OCI-LY7 (cell line): ENCODE results near the gene FKBP9.
"Not testable (repeated sequence)": the region's sequence is repeated elsewhere in the genome, so short reads cannot be mapped to it uniquely, and the experiment has no call there.

Experiments used
- CTCF ChIP-seq: fragments of 200-600 bp; sonication (generic); conservative IDR thresholded peaks from 2 replicates; pipeline ENCODE4 v1.5.1; 2014; ENCODE audit warnings: mild to moderate bottlenecking, antibody characterized with exemption, low read length, moderate library complexity, mixed read lengths
- EZH2phosphoT487 ChIP-seq: fragments of 200-600 bp; sonication (generic); IDR thresholded peaks from 2 replicates; pipeline ENCODE4 v1.6.1; 2018; ENCODE audit warnings: low read depth, borderline replicate concordance, mild to moderate bottlenecking, mixed run types, antibody characterized with exemption, low read length, moderate library complexity, mixed read lengths

- TF ChIP-seq CTCF, EZH2phosphoT487: not testable (repeated sequence)
These were observed 10.0 kb downstream of the FKBP9 start for GRCh38 chr7:32967268-32967582.
